Measurements from ENCODE around the gene CFLAR. TPM values are rescaled to one million over a fixed set of nuclear protein-coding genes. Genes with fewer than 3 reads are reported as not detected.

The CFLAR gene
- total and polyA plus RNA-seq, 7 experiments from 2014 or later: 63.9 to 253 (median 183) TPM

DNA sequence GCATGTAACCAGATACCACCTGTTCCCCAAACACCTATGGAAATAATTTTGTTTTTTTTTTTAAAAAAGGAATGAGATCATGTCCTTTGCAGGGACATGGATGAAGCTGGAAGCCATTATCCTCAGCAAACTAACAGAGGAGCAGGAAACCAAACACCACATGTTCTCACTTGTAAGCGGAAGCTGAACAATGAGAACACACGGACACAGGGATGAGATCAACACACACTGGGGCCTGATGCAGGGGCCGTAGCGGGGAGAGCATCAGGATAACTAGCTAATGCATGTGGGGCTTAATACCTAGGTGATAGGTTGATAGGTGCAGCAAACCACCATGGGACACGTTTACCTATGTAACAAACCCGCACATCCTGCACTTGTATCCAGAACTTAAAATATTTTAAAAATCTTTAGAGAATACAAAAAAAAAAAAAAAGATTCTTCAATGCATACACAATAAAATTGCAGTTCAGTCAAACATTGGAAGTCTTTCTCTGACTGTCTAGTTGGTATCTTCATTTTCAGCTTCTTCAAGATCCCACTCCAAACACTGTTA, 55.4 kb downstream of the CFLAR start:
- Mint-ChIP-seq H3K4me1 (peaks cover 0 to 12% (median 7%) of the 10 kb centered on the region in 7 donors), H3K27me3 (no peaks in the 10 kb centered on the region), H3K27ac (peak overlapping the region in 2 of 9 donors; percentile 1 to 25), H3K9me3 (peaks cover 5 to 52% (median 29%) of the 10 kb centered on the region in 11 donors), H3K4me3 (no peak overlapping the region), H3K36me3 (peaks cover 12 to 22% (median 20%) of the 10 kb centered on the region in 5 donors)
- H3K36me3 ChIP-seq (ENCODE audit: control insufficient read depth in 2 of 3, insufficient read depth in 3 of 3, low read length in 3 of 3): peaks cover 0 to 13% (median 0%) of the 10 kb centered on the region in 3 experiments
- ATAC-seq (no peak), DNase-seq (no peak)
- H3K27me3 ChIP-seq (ENCODE audit: control insufficient read depth in 2 of 2, insufficient read depth in 2 of 2, low read length in 2 of 2): no peaks in the 10 kb centered on the region
- CTCF ChIA-PET: interaction anchor here (0.6 to 0.8 kb wide), 3 partner anchors 12 to 207 kb away, joined by 3 to 5 read pairs (median 4); no protein-coding TSS in a partner anchor
- no peaks in the 10 kb centered on the region for H3K4me1 ChIP-seq (ENCODE audit: control insufficient read depth in 2 of 2, insufficient read depth in 2 of 2, low read length in 2 of 2)
- intact Hi-C loops (cut with micrococcal nuclease): no loop called here
- H3K27ac ChIP-seq (ENCODE audit: low read depth, low read length): no peak overlapping the region
- peaks cover 0 to 7% (median 0%) of the 10 kb centered on the region in 3 experiments for H3K9me3 ChIP-seq (ENCODE audit: control insufficient read depth in 2 of 3, low read length in 3 of 3)
- no peak overlapping the region for H3K4me3 ChIP-seq (ENCODE audit: low read length)
- POLR2A ChIA-PET: interaction anchor here (0.7 to 1.2 kb wide), 2 partner anchors 48 to 61 kb away, joined by 3 to 4 read pairs; no protein-coding TSS in a partner anchor

DNA sequence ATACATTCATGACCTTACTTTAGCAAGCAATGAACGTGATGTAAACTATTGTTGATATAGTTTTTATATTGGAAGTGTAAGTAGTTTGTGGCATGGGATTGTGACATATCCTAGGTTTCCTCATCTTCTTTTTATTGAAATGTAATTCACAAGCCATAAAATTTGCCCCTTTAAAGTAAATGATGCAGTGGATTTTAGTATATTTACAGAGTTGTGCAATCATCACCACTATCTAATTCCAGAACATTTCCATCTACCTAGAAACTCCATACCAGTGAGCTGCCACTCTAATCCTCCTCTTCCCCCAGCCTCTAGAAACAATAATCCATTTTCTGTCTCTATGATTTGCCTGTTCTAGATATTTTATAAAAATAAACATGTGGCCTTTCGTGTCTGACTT, 56.3 kb downstream of the CFLAR start:
- ChIA-PET CTCF (no interaction called here), POLR2A (interaction anchor here (0.6 to 1.2 kb wide), 4 partner anchors 10 to 73 kb away, joined by 3 to 4 read pairs (median 4); partner anchors contain the start of gene CASP10)
- Histone ChIP-seq H3K27me3 (ENCODE audit: control insufficient read depth in 2 of 2, insufficient read depth in 2 of 2, low read length in 2 of 2) (no peaks in the 10 kb centered on the region), H3K36me3 (ENCODE audit: control insufficient read depth in 2 of 3, insufficient read depth in 3 of 3, low read length in 3 of 3) (peaks cover 0 to 3% (median 0%) of the 10 kb centered on the region in 3 experiments), H3K4me3 (ENCODE audit: low read length) (no peak overlapping the region), H3K9me3 (ENCODE audit: control insufficient read depth in 2 of 3, low read length in 3 of 3) (peaks cover 0 to 7% (median 0%) of the 10 kb centered on the region in 3 experiments), H3K4me1 (ENCODE audit: control insufficient read depth in 2 of 2, insufficient read depth in 2 of 2, low read length in 2 of 2) (no peaks in the 10 kb centered on the region), H3K27ac (ENCODE audit: low read depth, low read length) (no peak overlapping the region)
- intact Hi-C loops (cut with micrococcal nuclease): no loop called here
- Mint-ChIP-seq H3K9me3 (peaks cover 5 to 49% (median 28%) of the 10 kb centered on the region in 11 donors), H3K36me3 (peaks cover 9 to 16% (median 13%) of the 10 kb centered on the region in 5 donors), H3K4me1 (peaks cover 2 to 15% (median 9%) of the 10 kb centered on the region in 7 donors), H3K4me3 (no peak overlapping the region), H3K27me3 (no peaks in the 10 kb centered on the region), H3K27ac (peak overlapping the region in 2 of 9 donors; percentile 20 to 38)
- DNase-seq (no peak), ATAC-seq (no peak)

DNA sequence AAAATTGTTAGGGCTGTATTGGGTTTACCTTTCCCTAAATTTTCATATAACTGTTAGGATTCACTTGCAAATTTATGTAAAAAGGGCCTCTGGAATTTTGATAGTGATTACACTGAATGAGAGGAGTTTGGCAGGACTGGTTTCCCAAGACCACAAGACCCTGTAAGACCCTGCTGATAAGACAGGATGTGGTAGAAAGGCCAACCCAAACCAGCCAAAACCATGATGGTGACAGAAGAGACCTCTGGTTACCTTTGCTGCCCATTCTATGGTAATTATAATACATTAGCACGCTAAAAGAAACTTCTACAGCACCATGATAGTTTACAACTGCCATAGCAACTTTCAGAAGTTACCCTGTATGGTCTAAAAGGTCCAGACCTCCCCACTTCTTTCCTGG, 58.7 kb downstream of the CFLAR start:
- DNase-seq: no peak
- POLR2A ChIA-PET: no interaction called here
- intact Hi-C loops (cut with micrococcal nuclease): loop anchor here in 1 of 2 donors (5.0 kb wide), 1 partner anchor 1192 kb away; no protein-coding TSS in a partner anchor

DNA sequence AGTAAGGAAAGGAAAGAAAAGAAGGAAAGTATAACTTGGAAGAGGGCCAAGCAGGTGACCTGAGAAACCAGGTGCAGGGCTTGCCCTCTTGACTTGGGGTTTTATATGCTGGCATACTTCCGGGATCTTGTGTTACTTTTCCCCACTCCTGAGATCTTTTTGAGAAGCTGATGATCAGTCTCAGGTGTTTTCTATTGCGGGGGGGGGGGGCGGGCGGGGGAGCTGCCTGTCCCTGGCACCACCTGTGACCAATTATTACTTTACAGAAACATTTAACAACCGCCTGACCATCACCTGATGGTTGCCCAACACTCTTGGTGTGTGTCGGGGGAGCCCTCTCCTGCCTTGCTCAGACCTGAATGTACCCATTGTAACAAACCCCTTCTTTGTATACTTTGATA, 60.1 kb downstream of the CFLAR start:
- ChIA-PET CTCF (interaction anchor here (0.9 kb wide), 1 partner anchor 19 kb away, joined by 3 read pairs; no protein-coding TSS in a partner anchor), POLR2A (interaction anchor here (0.7 to 1.2 kb wide), 4 partner anchors 18 to 463 kb away, joined by 3 to 5 read pairs (median 4); partner anchors contain the start of gene CFLAR)
- no peak overlapping the region for H3K4me3 Mint-ChIP-seq
- Histone ChIP-seq H3K36me3 (ENCODE audit: control insufficient read depth in 2 of 3, insufficient read depth in 3 of 3, low read length in 3 of 3) (no peaks in the 10 kb centered on the region), H3K27ac (ENCODE audit: low read depth, low read length) (no peak overlapping the region), H3K4me3 (ENCODE audit: low read length) (no peak overlapping the region), H3K4me1 (ENCODE audit: control insufficient read depth in 2 of 2, insufficient read depth in 2 of 2, low read length in 2 of 2) (peaks cover 0 to 2% of the 10 kb centered on the region in 2 donors), H3K9me3 (ENCODE audit: control insufficient read depth in 2 of 3, low read length in 3 of 3) (no peaks in the 10 kb centered on the region), H3K27me3 (ENCODE audit: control insufficient read depth in 2 of 2, insufficient read depth in 2 of 2, low read length in 2 of 2) (no peaks in the 10 kb centered on the region)
- no peaks in the 10 kb centered on the region for H3K27me3 Mint-ChIP-seq
- peaks cover 0 to 17% (median 7%) of the 10 kb centered on the region in 11 donors for H3K9me3 Mint-ChIP-seq
- H3K4me1 Mint-ChIP-seq: peaks cover 5 to 26% (median 12%) of the 10 kb centered on the region in 7 donors
- H3K27ac Mint-ChIP-seq: peak overlapping the region in 2 of 9 donors; percentile 41 to 47
- peaks cover 0 to 4% (median 0%) of the 10 kb centered on the region in 5 donors for H3K36me3 Mint-ChIP-seq
- DNase-seq (no peak), ATAC-seq (no peak)
- intact Hi-C loops (cut with micrococcal nuclease): loop anchor here in 1 of 2 donors (2.0 to 5.0 kb wide), 2 partner anchors 213 to 1194 kb away; partner anchors contain the start of gene ORC2

More for the DNA sequence above, 58.7 kb downstream of the CFLAR start:
- Mint-ChIP-seq H3K36me3 (peaks cover 0 to 4% (median 0%) of the 10 kb centered on the region in 5 donors), H3K27me3 (no peaks in the 10 kb centered on the region), H3K4me3 (no peak overlapping the region), H3K4me1 (peaks cover 5 to 19% (median 10%) of the 10 kb centered on the region in 7 donors), H3K27ac (peak overlapping the region in 2 of 9 donors; percentile 29 to 66), H3K9me3 (peaks cover 0 to 30% (median 14%) of the 10 kb centered on the region in 11 donors)
- H3K27ac ChIP-seq (ENCODE audit: low read depth, low read length): no peak overlapping the region
- no peaks in the 10 kb centered on the region for H3K9me3 ChIP-seq (ENCODE audit: control insufficient read depth in 2 of 3, low read length in 3 of 3)
- H3K4me3 ChIP-seq (ENCODE audit: low read length): no peak overlapping the region
- no peaks in the 10 kb centered on the region for H3K36me3 ChIP-seq (ENCODE audit: control insufficient read depth in 2 of 3, insufficient read depth in 3 of 3, low read length in 3 of 3)
- peaks cover 0 to 2% of the 10 kb centered on the region in 2 donors for H3K4me1 ChIP-seq (ENCODE audit: control insufficient read depth in 2 of 2, insufficient read depth in 2 of 2, low read length in 2 of 2)
- H3K27me3 ChIP-seq (ENCODE audit: control insufficient read depth in 2 of 2, insufficient read depth in 2 of 2, low read length in 2 of 2): no peaks in the 10 kb centered on the region
- CTCF ChIA-PET: no interaction called here
- ATAC-seq: no peak

DNA sequence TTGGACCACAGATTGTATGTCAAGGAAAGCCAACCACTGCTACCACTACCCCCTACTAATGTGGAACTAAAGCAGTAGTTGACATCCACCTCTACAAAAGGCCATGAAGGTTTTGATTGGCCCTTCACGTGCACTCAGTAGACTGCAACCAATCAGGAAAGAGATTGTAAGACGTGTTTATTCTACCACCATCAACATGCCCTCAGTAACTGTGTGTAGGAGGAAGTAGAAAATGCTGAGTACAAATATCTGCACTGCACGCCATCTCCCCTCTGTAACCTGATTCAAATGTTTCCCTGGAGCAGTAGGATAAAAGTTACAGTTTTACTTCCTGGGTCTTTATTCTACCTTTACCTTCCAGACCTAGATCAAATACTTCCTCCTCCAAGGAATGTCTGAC, 64.0 kb downstream of the CFLAR start:
- ATAC-seq: peak; percentile 36
- CTCF ChIA-PET: interaction anchor here (1.3 to 3.0 kb wide), 2 partner anchors 52 to 54 kb away, joined by 3 to 33 read pairs; no protein-coding TSS in a partner anchor
- H3K27ac Mint-ChIP-seq: peak overlapping the region in 3 of 9 donors; percentile 6 to 38 (median 27)

DNA sequence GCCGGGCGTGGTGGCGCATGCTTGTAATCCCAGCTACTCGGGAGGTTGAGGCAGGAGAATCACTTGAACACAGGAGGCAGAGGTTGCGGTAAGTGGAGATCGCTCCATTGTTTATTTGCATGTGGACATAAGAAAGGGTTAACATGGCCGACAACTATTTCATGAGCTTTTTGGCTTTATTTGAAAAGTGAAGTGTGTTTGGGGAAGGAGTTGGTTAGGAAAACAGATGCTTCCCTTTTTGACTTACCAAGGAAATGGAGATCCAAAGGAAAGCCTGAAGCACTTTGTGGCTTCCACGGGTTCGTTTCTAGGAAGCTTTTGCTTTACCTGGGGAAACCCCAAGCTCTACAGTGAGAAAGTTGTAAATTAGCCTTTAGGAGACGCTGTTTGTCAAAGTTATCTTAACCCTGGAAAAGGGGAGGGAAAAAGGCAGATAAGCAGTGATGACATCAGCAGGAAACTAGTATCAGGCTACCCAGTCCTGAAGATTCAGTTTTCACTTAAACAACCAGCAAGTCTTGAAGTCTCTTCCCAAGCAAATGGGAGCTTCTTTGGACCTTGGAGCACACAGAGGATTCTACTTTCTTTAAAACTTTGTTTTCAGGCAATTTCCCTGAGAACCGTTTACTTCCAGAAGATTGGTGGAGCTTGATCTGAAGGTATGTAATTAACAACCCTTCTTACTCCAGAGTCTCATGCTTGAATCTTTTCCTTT, 66.8 kb downstream of the CFLAR start, which contains the start of gene CASP10:
Gene CASP10, plus strand, starts transcription at position 492 of the 715 bp plus-strand sequence. CDS start 2,637 bp downstream, outside the sequence.
- ChIA-PET POLR2A (interaction anchor here (0.7 to 3.7 kb wide), 21 partner anchors 10 to 470 kb away, joined by 3 to 90 read pairs (median 5); partner anchors contain the start of genes BZW1, CASP8, CFLAR and CLK1), CTCF (interaction anchor here (0.6 to 4.0 kb wide), 24 partner anchors 11 to 996 kb away, joined by 3 to 140 read pairs (median 4); partner anchors contain the start of genes CASP8, ORC2, STRADB and TRAK2)
- H3K4me3 ChIP-seq (ENCODE audit: low read length): peak within 1 kb of the TSS; percentile 68
- peaks cover 22 to 24% of the 10 kb centered on the region in 2 donors for H3K4me1 ChIP-seq (ENCODE audit: control insufficient read depth in 2 of 2, insufficient read depth in 2 of 2, low read length in 2 of 2)
- Mint-ChIP-seq H3K27me3 (no peaks in the 10 kb centered on the region), H3K27ac (peak within 1 kb of the TSS; percentile 86 to 98 (median 95)), H3K4me3 (peak within 1 kb of the TSS; percentile 87 to 99 (median 95)), H3K4me1 (peaks cover 26 to 46% (median 29%) of the 10 kb centered on the region in 7 donors), H3K9me3 (peaks cover 0 to 2% (median 0%) of the 10 kb centered on the region in 11 donors), H3K36me3 (peaks cover 4 to 29% (median 14%) of the 10 kb centered on the region in 5 donors)
- peak within 1 kb of the TSS; percentile 89 for H3K27ac ChIP-seq (ENCODE audit: low read depth, low read length)
- H3K36me3 ChIP-seq (ENCODE audit: control insufficient read depth in 2 of 3, insufficient read depth in 3 of 3, low read length in 3 of 3): peaks cover 0 to 3% (median 0%) of the 10 kb centered on the region in 3 experiments
- no peaks in the 10 kb centered on the region for H3K9me3 ChIP-seq (ENCODE audit: control insufficient read depth in 2 of 3, low read length in 3 of 3)
- ATAC-seq (peak; percentile 90), DNase-seq (peak in 7 of 9 donors; percentile 67 to 83 (median 77))
- intact Hi-C loops (cut with micrococcal nuclease): loop anchor here (1.0 to 10.0 kb wide), 19 partner anchors 8 to 1082 kb away; partner anchors contain the start of genes STRADB (in 2 of the 2), TMEM237 (in 2 of the 2), TRAK2 (in 2 of the 2) and ALS2 (in 1 of the 2)
- no peaks in the 10 kb centered on the region for H3K27me3 ChIP-seq (ENCODE audit: control insufficient read depth in 2 of 2, insufficient read depth in 2 of 2, low read length in 2 of 2)

More for the DNA sequence above, 64.0 kb downstream of the CFLAR start:
- peaks cover 6 to 36% (median 20%) of the 10 kb centered on the region in 7 donors for H3K4me1 Mint-ChIP-seq
- Histone ChIP-seq H3K27me3 (ENCODE audit: control insufficient read depth in 2 of 2, insufficient read depth in 2 of 2, low read length in 2 of 2) (no peaks in the 10 kb centered on the region), H3K36me3 (ENCODE audit: control insufficient read depth in 2 of 3, insufficient read depth in 3 of 3, low read length in 3 of 3) (no peaks in the 10 kb centered on the region), H3K27ac (ENCODE audit: low read depth, low read length) (no peak overlapping the region), H3K9me3 (ENCODE audit: control insufficient read depth in 2 of 3, low read length in 3 of 3) (no peaks in the 10 kb centered on the region), H3K4me1 (ENCODE audit: control insufficient read depth in 2 of 2, insufficient read depth in 2 of 2, low read length in 2 of 2) (peaks cover 0 to 8% of the 10 kb centered on the region in 2 donors), H3K4me3 (ENCODE audit: low read length) (no peak overlapping the region)
- POLR2A ChIA-PET: interaction anchor here (1.3 kb wide), 1 partner anchor 62 kb away, joined by 7 read pairs; no protein-coding TSS in a partner anchor
- intact Hi-C loops (cut with micrococcal nuclease): loop anchor here (5.0 to 10.0 kb wide), 5 partner anchors 97 to 1085 kb away; partner anchors contain the start of genes ALS2 (in 1 of the 2), BZW1 (in 1 of the 2), NOP58 (in 1 of the 2) and TMEM237 (in 1 of the 2)
- no peaks in the 10 kb centered on the region for H3K27me3 Mint-ChIP-seq
- no peaks in the 10 kb centered on the region for H3K9me3 Mint-ChIP-seq
- peaks cover 0 to 7% (median 0%) of the 10 kb centered on the region in 5 donors for H3K36me3 Mint-ChIP-seq
- DNase-seq: no peak
- H3K4me3 Mint-ChIP-seq: no peak overlapping the region
